ENCODE data around the gene CBX2. TPM values are rescaled to one million over a fixed set of nuclear protein-coding genes. Genes with fewer than 3 reads are reported as not detected.
"Not testable (repeated sequence)": the region's sequence is repeated elsewhere in the genome, so short reads cannot be mapped to it uniquely, and the experiment has no call there.

Gene CBX2
- total and polyA plus RNA-seq, 8 donors = 2.6 to 33.8 (median 24.7) TPM

- no peak overlapping the region for H3K27ac ChIP-seq
- no peak for TF ChIP-seq CTCF (IDR thresholded peaks at IDR 0.05)
- ATAC-seq = no peak
- H3K36me3 ChIP-seq = no peaks in the 10 kb centered on the region
- no peaks in the 10 kb centered on the region for H3K9me3 ChIP-seq
- intact Hi-C loops (cut with DNase I) = no loop called here
- DNase-seq = peak in 1 of 4 donors; percentile 44
- H3K4me3 ChIP-seq = no peak overlapping the region
- peaks cover 34 to 79% of the 10 kb centered on the region in 2 donors for H3K27me3 ChIP-seq
- H3K4me1 ChIP-seq = no peaks in the 10 kb centered on the region
Measured at GRCh38 chr17:79752175-79752574, 25.8 kb upstream of the CBX2 start.

- DNase-seq = peak in 1 of 4 donors; percentile 7
Measured at GRCh38 chr17:79754370-79754769, 23.6 kb upstream of the CBX2 start.

GRCh38 chr17:79754903-79755302 is 23.0 kb upstream of the CBX2 start:
- ATAC-seq; H3K4me3 ChIP-seq; intact Hi-C loops (cut with DNase I); H3K27ac ChIP-seq; DNase-seq; H3K9me3 ChIP-seq; H3K36me3 ChIP-seq; H3K4me1 ChIP-seq: not testable (repeated sequence)
- H3K27me3 ChIP-seq = peaks cover 10 to 52% of the 10 kb centered on the region in 2 donors

More at GRCh38 chr17:79754370-79754769, 23.6 kb upstream of the CBX2 start:
- Histone ChIP-seq H3K27me3 (peaks cover 12 to 57% of the 10 kb centered on the region in 2 donors), H3K4me1 (no peaks in the 10 kb centered on the region), H3K27ac (no peak overlapping the region), H3K36me3 (no peaks in the 10 kb centered on the region), H3K4me3 (no peak overlapping the region), H3K9me3 (no peaks in the 10 kb centered on the region)
- intact Hi-C loops (cut with DNase I) = no loop called here
- TF ChIP-seq CTCF (IDR thresholded peaks at IDR 0.05) = no peak
- no peak for ATAC-seq

- peaks cover 5 to 45% of the 10 kb centered on the region in 2 donors for H3K27me3 ChIP-seq
- no peaks in the 10 kb centered on the region for H3K4me1 ChIP-seq
- intact Hi-C loops (cut with DNase I) = no loop called here
- no peaks in the 10 kb centered on the region for H3K36me3 ChIP-seq
- no peak for TF ChIP-seq CTCF (IDR thresholded peaks at IDR 0.05)
- DNase-seq (peak in 1 of 4 donors; percentile 10), ATAC-seq (no peak)
- no peak overlapping the region for H3K27ac ChIP-seq
- H3K9me3 ChIP-seq = no peaks in the 10 kb centered on the region
- H3K4me3 ChIP-seq = no peak overlapping the region
Measured at GRCh38 chr17:79755591-79755990, 22.4 kb upstream of the CBX2 start.

GRCh38 chr17:79757140-79757745 is 20.7 kb upstream of the CBX2 start:
- ATAC-seq (no peak), DNase-seq (peak in 1 of 4 donors; percentile 37)
- peaks cover 0 to 29% of the 10 kb centered on the region in 2 donors for H3K27me3 ChIP-seq
- no peaks in the 10 kb centered on the region for H3K36me3 ChIP-seq
- no peak for TF ChIP-seq CTCF (IDR thresholded peaks at IDR 0.05)
- H3K4me1 ChIP-seq = no peaks in the 10 kb centered on the region
- no peaks in the 10 kb centered on the region for H3K9me3 ChIP-seq
- H3K27ac ChIP-seq = no peak overlapping the region
- no peak overlapping the region for H3K4me3 ChIP-seq
- intact Hi-C loops (cut with DNase I) = no loop called here

GRCh38 chr17:79758271-79758670 is 19.7 kb upstream of the CBX2 start:
- DNase-seq (no peak), ATAC-seq (no peak)
- Histone ChIP-seq H3K36me3 (no peaks in the 10 kb centered on the region), H3K9me3 (no peaks in the 10 kb centered on the region), H3K27me3 (peaks cover 0 to 18% of the 10 kb centered on the region in 2 donors), H3K4me3 (no peak overlapping the region), H3K27ac (no peak overlapping the region), H3K4me1 (no peaks in the 10 kb centered on the region)
- intact Hi-C loops (cut with DNase I) = no loop called here
- no peak for TF ChIP-seq CTCF (IDR thresholded peaks at IDR 0.05)

Data from left lung (tissue), 10 donors.